Inferior parietal cortex (tissue), 1 donor: ENCODE data around the gene NKAIN2.

Source experiments
- DNase-seq: peaks from one replicate; pipeline ENCODE4 v3.0.0-alpha.2; 2016; ENCODE audit errors: extremely low spot score

The NKAIN2 gene

GRCh38 chr6:124029567-124029966, 225.9 kb downstream of the NKAIN2 start:
- no peak for DNase-seq

GRCh38 chr6:124033501-124033900, 229.8 kb downstream of the NKAIN2 start:
- no peak for DNase-seq

- no peak for DNase-seq
Observed at GRCh38 chr6:124036384-124036783, 232.7 kb downstream of the NKAIN2 start.

DNA sequence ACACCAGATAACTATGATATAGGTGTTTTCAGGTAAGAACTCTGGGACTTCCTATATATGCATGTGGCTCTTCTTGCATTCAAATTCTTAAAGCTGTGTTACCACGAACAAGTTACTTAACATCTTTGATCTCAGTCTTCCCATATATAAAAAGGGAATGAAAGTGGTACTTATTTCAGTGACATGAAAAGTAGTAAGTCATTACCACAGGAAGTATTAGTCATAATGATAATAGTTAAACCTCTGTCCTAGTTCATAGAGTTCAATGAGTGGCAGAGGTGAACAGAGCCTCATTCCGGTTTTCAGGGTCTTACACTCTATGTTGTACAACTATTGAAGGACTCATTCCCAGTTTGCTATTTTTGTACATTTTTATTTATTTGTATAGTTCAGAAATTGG, 237.0 kb downstream of the NKAIN2 start:
- DNase-seq, result no peak

DNA sequence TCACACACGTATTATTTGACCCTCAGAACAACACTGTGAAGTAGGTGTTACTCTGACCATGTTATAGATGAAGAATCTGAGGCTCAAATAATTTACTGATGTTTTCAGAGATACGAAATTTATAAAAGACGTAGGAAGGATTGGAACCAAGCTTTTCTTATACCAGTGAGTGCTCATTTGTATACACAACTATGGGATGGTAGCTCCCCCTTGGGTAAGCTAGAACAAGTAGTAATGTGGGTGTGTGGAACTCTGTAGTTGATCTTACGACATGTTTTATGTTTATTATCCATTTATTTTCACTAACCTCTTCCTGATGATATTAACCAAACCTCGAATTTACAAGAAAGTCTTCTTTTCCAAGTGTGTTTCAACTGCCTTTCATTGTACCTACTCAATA, 248.5 kb downstream of the NKAIN2 start:
- no peak for DNase-seq

DNA sequence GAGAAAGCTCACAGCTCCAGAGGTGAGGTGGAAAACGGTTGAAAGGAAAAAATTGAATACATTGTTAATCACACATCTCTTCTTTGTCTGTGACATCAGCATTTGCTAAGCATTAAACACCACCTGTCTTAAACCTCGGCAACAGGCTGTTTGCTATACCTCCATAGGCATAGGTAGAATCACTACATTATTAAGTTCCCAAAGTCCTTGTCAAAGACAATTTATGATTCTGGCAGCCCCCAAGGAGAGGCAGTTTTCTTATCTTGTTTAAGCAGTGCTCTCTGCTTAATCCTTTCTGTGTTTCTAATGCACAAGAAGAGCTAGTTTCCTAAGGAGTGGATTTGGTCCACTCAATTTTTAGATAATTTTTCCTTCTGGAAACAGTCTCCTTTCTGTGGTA, 249.7 kb downstream of the NKAIN2 start:
- DNase-seq, result no peak

DNA sequence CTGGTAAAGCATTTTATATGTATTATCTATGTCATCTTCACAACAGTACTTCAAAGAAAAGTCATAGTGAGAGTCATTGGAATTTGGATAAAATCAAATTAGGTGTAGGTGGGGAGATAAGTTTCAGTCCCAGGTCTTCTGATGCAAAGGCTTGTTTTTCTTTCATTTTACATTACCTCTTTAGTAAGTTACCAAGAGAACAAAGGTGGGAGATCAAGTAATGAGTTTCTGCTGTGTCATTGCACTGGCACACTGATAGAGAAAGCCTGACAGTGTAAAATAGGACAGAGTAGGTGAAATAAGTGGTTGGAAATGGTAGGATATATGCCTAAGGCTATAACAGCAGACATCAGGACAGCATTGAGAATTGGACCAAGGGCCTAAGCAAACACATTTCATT, 250.4 kb downstream of the NKAIN2 start:
- DNase-seq, result no peak

DNA sequence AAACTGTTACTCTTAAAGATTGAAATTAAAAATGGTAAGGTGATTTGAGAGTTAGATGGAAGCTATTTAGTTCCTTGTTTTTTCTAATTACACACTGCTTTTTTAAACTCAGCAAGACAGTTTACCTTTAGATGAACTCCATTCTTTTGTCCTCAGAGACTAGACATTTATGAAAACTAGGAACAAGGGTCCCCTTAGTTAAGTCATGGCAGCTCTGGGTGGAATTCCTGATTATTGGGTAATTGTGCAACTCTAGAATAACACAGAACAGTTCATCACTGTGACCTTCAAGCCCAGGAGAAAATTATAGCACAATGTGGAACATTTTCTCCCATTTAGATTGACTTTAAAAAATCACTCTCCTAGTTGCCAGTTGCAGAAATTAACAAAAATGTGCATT, 251.7 kb downstream of the NKAIN2 start:
- DNase-seq, result no peak

DNA sequence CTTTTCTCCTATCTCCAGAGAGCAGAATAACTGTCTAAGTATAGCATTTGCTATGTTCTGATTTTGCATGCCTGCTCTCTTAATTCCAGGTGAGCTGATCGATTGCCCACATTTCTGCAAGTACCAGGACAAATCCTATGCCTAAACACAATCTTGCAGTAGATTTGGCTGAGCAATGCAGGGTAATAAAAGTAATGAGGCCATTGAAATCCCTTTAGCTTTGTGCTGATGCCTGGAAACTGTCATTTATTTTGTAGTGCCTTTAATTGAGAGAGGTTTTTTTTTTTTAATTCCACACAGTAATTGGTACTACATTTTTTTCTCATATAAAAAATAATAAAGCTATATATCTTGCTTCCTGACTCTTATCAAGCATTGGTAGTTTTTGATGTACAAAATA, 252.3 kb downstream of the NKAIN2 start:
- DNase-seq, result no peak

- no peak for DNase-seq
Observed at GRCh38 chr6:124056407-124057334, 253.0 kb downstream of the NKAIN2 start.

- DNase-seq, result no peak
Observed at GRCh38 chr6:124057461-124057860, 253.8 kb downstream of the NKAIN2 start.

- DNase-seq, result no peak
Observed at GRCh38 chr6:124064317-124065113, 260.9 kb downstream of the NKAIN2 start.

DNA sequence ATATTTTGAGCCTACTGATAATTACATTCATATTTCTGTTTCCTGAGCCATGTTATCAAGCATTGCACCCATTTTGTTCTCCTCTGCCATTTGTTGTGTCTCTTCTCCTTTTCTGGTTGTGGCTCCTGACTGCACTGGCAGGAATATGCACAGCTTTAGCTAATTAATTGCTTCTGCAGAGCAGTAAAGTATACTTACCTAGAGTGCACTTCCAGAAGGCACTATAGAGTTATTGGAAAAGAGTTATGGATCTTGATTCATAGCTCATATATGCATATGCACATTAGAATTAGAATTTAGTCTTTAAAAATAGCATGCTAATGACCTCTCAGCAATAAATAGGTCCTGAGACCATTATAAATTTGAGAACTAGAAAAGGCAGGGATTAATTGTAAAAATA, 262.6 kb downstream of the NKAIN2 start:
- DNase-seq, result no peak

- DNase-seq, result peak; percentile 57
Observed at GRCh38 chr6:124066946-124067552, 263.4 kb downstream of the NKAIN2 start.

DNA sequence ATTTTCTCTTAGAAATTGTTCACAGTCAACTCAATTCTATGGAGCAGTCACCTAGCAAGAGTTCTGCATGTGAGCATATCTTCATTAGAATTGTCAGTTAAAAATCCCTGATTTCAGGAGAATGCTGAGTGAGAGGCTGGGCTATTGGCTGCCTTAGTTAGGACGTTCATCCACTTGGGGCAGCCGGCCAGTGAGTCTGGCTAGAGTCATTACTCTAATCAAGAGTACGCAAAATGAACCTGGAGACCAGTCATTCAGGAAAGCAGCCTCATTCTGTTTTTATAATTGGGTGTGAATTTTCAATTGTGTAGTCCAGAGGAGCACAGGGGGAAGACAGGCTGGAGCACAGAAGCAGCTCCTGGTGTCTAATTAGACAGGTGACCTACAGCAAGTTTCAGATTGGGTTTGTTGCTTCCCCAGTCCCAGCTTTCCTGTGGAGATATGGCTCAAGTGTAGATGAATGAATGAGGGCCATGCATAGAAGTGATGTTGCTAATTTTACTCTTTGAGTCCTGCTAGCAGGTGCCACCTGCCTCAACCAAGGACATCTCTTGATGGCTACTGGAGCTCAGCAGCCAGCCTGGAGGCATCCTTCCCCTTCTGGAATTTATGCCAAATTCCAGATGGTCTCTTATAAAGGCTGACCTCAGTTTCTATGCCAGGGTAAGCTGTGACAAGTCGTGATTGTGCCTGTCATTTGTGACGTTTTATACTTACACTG, 265.7 kb downstream of the NKAIN2 start:
- no peak for DNase-seq

- DNase-seq, result no peak
Observed at GRCh38 chr6:124073021-124073420, 269.4 kb downstream of the NKAIN2 start.

GRCh38 chr6:124073820-124074587, 270.3 kb downstream of the NKAIN2 start:
- no peak for DNase-seq

DNA sequence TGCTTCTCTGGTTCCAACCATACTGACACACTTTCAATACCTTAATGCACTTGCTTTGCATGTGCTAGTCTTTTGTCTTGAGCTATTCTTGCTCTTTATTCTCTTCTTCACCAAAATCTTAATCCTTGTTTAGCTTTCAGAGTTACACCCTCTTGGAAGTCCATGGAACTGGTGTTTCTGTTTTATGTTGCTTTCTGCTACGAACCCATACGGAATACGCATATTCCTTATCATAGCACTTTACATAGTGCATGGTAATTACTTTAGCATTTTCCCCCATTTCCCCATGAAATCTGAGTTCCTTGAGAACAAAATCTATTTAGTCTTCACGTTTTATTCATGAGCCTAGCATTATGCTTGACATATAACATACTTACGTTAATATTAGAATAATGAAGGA, 270.9 kb downstream of the NKAIN2 start:
- no peak for DNase-seq

DNA sequence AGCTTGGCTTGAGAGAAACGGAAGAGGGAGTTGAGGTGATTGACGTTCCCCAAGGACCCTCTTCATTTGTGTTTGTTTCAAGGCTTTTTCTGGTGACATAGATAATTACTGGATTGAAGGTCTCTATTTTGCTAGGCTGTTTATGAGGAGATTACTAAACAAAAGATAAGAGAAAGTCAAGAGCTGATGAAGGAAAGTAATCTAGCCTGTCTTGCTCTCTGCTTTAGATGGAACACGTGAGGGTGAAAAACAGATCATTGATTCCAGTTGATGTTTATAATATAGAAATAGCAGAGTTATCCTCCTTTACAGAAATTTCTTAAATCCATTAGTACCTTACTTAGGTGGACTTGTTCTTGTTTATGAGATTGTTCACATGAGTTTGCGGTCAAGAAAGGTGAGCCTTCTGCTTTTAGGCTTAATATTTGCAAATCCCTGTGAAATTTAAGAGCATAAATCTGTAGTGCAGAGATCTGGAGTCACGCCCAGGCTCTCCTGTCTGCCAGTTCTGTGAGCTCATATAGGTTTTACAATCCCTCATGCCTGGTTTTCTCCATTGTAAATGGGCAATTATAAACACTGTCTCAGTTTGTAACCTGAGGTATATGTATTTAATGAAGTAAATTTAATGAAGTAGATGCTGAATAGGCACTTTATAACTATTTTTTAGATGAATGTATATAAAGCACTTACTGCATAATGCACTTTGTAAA, 272.8 kb downstream of the NKAIN2 start:
- DNase-seq, result no peak

DNA sequence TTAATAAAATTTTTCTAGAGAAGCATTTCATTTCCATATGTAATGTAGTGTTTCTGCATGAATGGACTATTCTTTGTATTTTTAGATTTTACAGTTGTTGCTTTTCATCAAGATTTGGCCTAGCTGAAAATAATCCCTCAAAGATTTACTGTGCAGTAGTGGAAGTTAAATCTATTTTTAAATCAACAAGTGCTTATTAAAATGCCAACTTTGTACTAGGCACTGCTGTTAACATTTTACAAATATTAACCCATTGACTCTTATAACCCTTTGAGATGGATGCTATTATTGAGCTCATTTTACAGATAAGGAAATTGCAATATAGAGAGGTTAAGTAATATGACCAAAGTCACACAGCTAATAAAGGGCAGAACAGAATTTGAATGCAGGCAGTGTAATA, 274.5 kb downstream of the NKAIN2 start:
- no peak for DNase-seq
